Measurements from ENCODE around the gene ZNF366.

DNA sequence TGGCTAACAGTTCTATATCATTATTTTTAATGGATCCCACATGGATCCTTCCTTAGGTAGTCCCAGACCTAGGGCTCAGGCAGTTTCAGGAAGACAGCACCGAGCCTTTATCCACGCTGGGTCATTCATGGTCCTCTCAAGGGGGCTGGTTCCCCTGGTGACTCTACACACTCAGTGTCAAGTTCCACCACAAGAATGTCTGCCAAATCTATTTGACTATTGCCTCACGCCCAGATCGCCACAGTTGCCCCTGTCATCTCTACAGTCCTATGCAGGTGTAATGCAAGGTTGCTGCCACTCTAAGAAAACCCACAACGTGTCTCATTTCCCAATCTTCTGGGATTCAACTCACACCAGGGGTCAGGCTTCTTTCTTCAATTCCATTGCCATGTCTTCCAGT, 8.0 kb upstream of the ZNF366 start:
- TF ChIP-seq POLR2A (IDR thresholded peaks at IDR 0.05) = no peak
- TF ChIP-seq, protein P1, sequence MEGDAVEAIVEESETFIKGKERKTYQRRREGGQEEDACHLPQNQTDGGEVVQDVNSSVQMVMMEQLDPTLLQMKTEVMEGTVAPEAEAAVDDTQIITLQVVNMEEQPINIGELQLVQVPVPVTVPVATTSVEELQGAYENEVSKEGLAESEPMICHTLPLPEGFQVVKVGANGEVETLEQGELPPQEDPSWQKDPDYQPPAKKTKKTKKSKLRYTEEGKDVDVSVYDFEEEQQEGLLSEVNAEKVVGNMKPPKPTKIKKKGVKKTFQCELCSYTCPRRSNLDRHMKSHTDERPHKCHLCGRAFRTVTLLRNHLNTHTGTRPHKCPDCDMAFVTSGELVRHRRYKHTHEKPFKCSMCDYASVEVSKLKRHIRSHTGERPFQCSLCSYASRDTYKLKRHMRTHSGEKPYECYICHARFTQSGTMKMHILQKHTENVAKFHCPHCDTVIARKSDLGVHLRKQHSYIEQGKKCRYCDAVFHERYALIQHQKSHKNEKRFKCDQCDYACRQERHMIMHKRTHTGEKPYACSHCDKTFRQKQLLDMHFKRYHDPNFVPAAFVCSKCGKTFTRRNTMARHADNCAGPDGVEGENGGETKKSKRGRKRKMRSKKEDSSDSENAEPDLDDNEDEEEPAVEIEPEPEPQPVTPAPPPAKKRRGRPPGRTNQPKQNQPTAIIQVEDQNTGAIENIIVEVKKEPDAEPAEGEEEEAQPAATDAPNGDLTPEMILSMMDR (IDR thresholded peaks at IDR 0.05) = no peak
